Endothelial cell of umbilical vein (primary cell): ENCODE data around the gene MCM5. TPM values are rescaled to one million over a fixed set of nuclear protein-coding genes. Genes with fewer than 3 reads are reported as not detected.

Source experiments
- BruUV-seq: library from RNA; stranded (reverse); fragments of 400-500 nt; replicated peaks from 2 replicates; lab custom pipeline; 2021; lab: Mats Ljungman, UMichigan
- CTCF ChIA-PET: fragments of 300-600, 350-600 bp; sonication (Branson Sonifier 250); formaldehyde crosslinking; loops from one replicate; lab custom pipeline; 2021; ENCODE audit warnings: antibody characterized with exemption, inconsistent platforms; lab: Charles Lee
- POLR2A ChIA-PET: fragments of 300-600, 350-600 bp; sonication (Branson Sonifier 250); formaldehyde crosslinking; loops from one replicate; lab custom pipeline; 2021; ENCODE audit warnings: antibody characterized with exemption, inconsistent platforms; lab: Charles Lee
- DNase-seq: peaks from one replicate; pipeline ENCODE4 v3.0.0-alpha.2; 2011; ENCODE audit warnings: low read depth, low spot score
- FAIRE-seq: peaks from 2 replicates; lab custom pipeline; 2011; peaks lifted over from hg19 to GRCh38; lab: Jason Lieb, UNC
- H2AFZ ChIP-seq: 2 replicates; pipeline ENCODE4 v1.6.0; 2012; ENCODE audit warnings: low read depth, low read length, control low read depth, inconsistent platforms
- H3K27ac ChIP-seq: 2 replicates; pipeline ENCODE4 v1.5.1; 2011; ENCODE audit warnings: low read depth, mild to moderate bottlenecking, control low read depth, low read length, moderate library complexity; ENCODE audit not compliant: insufficient read depth
- H3K27me3 ChIP-seq, 2 experiments: 2 replicates each; pipeline versions ENCODE4 v1.6.0 to v1.6.1; 2011; ENCODE audit warnings: low read length in 2 of 2, mixed read lengths in 1 of 2; ENCODE audit not compliant: control insufficient read depth in 2 of 2, insufficient read depth in 2 of 2
- H3K36me3 ChIP-seq, 2 experiments: 2 replicates in 1 of 2; 3 replicates in 1 of 2; pipeline ENCODE4 v1.5.1; 2011; ENCODE audit warnings: low read length in 2 of 2, mild to moderate bottlenecking in 1 of 2, moderate library complexity in 1 of 2; ENCODE audit not compliant: control insufficient read depth in 2 of 2, insufficient read depth in 2 of 2; ENCODE audit errors: extremely low read depth in 1 of 2
- H3K4me1 ChIP-seq: 3 replicates; pipeline ENCODE4 v1.5.1; 2011; ENCODE audit warnings: mild to moderate bottlenecking, low read length; ENCODE audit not compliant: control insufficient read depth, insufficient read depth; ENCODE audit errors: extremely low read depth
- H3K4me2 ChIP-seq: 2 replicates; pipeline ENCODE4 v1.6.1; 2011; ENCODE audit warnings: low read length, control low read depth, mixed read lengths; ENCODE audit not compliant: insufficient read depth
- H3K4me3 ChIP-seq, 3 experiments: fragments of 200-600 bp in 1 of 3; sonication (generic), shearing (Covaris generic) in 1 of 3; replicated peaks in 1 of 3; 2 replicates each; pipeline ENCODE4 v1.5.1; 2011 to 2016; ENCODE audit warnings: control low read depth in 3 of 3, low read length in 3 of 3, mild to moderate bottlenecking in 2 of 3, inconsistent platforms in 1 of 3, low read depth in 1 of 3, moderate library complexity in 1 of 3; ENCODE audit not compliant: insufficient read depth in 1 of 3
- H3K79me2 ChIP-seq: 2 replicates; pipeline ENCODE4 v1.6.0; 2012; ENCODE audit warnings: low read length, inconsistent platforms; ENCODE audit not compliant: control insufficient read depth, insufficient read depth
- H3K9ac ChIP-seq: replicated peaks from 2 replicates; pipeline ENCODE3; 2011; ENCODE audit warnings: low read length, control low read depth; ENCODE audit not compliant: insufficient read depth; ENCODE audit errors: extremely low read depth
- H3K9me1 ChIP-seq: replicated peaks from 3 replicates; pipeline ENCODE4 v1.6.0; 2011; ENCODE audit warnings: mild to moderate bottlenecking, low read length; ENCODE audit not compliant: control insufficient read depth, insufficient read depth; ENCODE audit errors: extremely low read depth
- H3K9me3 ChIP-seq: replicated peaks from 2 replicates; pipeline ENCODE4 v1.5.1; 2012; ENCODE audit warnings: low read length, inconsistent platforms; ENCODE audit not compliant: control insufficient read depth, insufficient read depth
- H4K20me1 ChIP-seq: replicated peaks from 2 replicates; pipeline ENCODE3; 2011; ENCODE audit warnings: mild to moderate bottlenecking, low read length; ENCODE audit not compliant: control insufficient read depth, insufficient read depth; ENCODE audit errors: extremely low read depth
- CTCF ChIP-seq, 2 donors: IDR thresholded peaks; 1 replicate in 1 of 2; 2 replicates in 1 of 2; pipeline ENCODE4 v1.5.1; 2011; ENCODE audit warnings: low read length in 2 of 2, mild to moderate bottlenecking in 2 of 2, moderate library complexity in 2 of 2, control low read depth in 1 of 2, inconsistent platforms in 1 of 2, low read depth in 1 of 2; ENCODE audit not compliant: insufficient read depth in 1 of 2; ENCODE audit errors: extremely low read depth in 1 of 2
- EZH2 ChIP-seq: IDR thresholded peaks from 2 replicates; pipeline ENCODE4 v1.6.1; 2012; ENCODE audit warnings: borderline replicate concordance, low read depth, mild to moderate bottlenecking, moderate library complexity, low read length, inconsistent platforms; ENCODE audit not compliant: severe bottlenecking
- FOS ChIP-seq: IDR thresholded peaks from 2 replicates; pipeline ENCODE4 v1.6.1; 2011; ENCODE audit warnings: mild to moderate bottlenecking, low read length, moderate library complexity, borderline replicate concordance; ENCODE audit not compliant: insufficient read depth
- GATA2 ChIP-seq: IDR thresholded peaks from 2 replicates; pipeline ENCODE4 v1.7.0; 2011; ENCODE audit warnings: low read depth, mild to moderate bottlenecking, moderate library complexity, mixed read lengths, low read length; ENCODE audit not compliant: insufficient read length, insufficient read depth
- JUN ChIP-seq: IDR thresholded peaks from 2 replicates; pipeline ENCODE4 v1.6.1; 2011; ENCODE audit warnings: borderline replicate concordance, low read depth; ENCODE audit not compliant: insufficient read length, insufficient read depth
- MAX ChIP-seq: IDR thresholded peaks from 2 replicates; pipeline ENCODE4 v1.6.1; 2011; ENCODE audit not compliant: insufficient read depth, insufficient read length
- MYC ChIP-seq: IDR thresholded peaks from one replicate; pipeline ENCODE4 v1.6.1; 2011; ENCODE audit warnings: mild to moderate bottlenecking, low read depth, low read length
- POLR2A ChIP-seq: IDR thresholded peaks from 2 replicates; pipeline ENCODE4 v1.6.1; 2012; ENCODE audit warnings: low read depth, mild to moderate bottlenecking, control low read depth, low read length
- POLR2AphosphoS5 ChIP-seq: IDR thresholded peaks from 2 replicates; pipeline ENCODE4 v1.6.1; 2012; ENCODE audit warnings: low read depth, mild to moderate bottlenecking, control low read depth, low read length, moderate library complexity; ENCODE audit not compliant: insufficient read depth
- dilution Hi-C: fragments of 300-500 bp; cut with MboI; formaldehyde crosslinking; loops from one replicate; pipeline ENCODE4 v1.15.0; 2019; ENCODE audit warnings: low sequenced_read_pairs; ENCODE audit not compliant: extremely low pct_ligation_motif_present
- intact Hi-C: fragments of 100-400 bp; cut with micrococcal nuclease; formaldehyde crosslinking; loops from one replicate; pipeline ENCODE4 v1.10.0; 2022
- polyA plus RNA-seq, 4 experiments: library from polyadenylated mRNA; depleted of rRNA in 3 of 4; stranded (reverse) in 3 of 4; unstranded in 1 of 4; fragments of >200 nt; gene quantifications; 2 replicates each; pipeline versions ENCODE4 v1.2.1 to v1.2.3, GENCODE V29; 2011 to 2012; ENCODE audit warnings: missing spikeins in 1 of 4
- total RNA-seq: library from RNA; stranded (reverse); gene quantifications from 2 replicates; pipeline ENCODE4 v1.2.3, GENCODE V29; 2021

The MCM5 gene
- total and polyA plus RNA-seq, 2 donors (not counting 3 experiments of a cell fraction or from before 2014, with no cell fraction given) = 67.8 to 111 TPM

GRCh38 chr22:35403356-35403755 is 3.4 kb downstream of the MCM5 start:
- no peaks in the 10 kb centered on the region for H3K27me3 ChIP-seq
- H3K9ac ChIP-seq = no peak overlapping the region
- TF ChIP-seq MYC (no peak), JUN (no peak), FOS (no peak)
- peaks cover 19% of the 10 kb centered on the region for H3K79me2 ChIP-seq
- no TSS peak for BruUV-seq
- ChIA-PET CTCF (interaction anchor here (0.9 to 1.1 kb wide), 4 partner anchors 8 to 791 kb away, joined by 3 to 4 read pairs (median 3); no protein-coding TSS in a partner anchor), POLR2A (no interaction called here)
- dilution Hi-C loops = no loop called here
- H2AFZ ChIP-seq = no peak overlapping the region
- H3K9me3 ChIP-seq = no peaks in the 10 kb centered on the region
- H3K4me1 ChIP-seq = peaks cover 13% of the 10 kb centered on the region
- no peaks in the 10 kb centered on the region for H4K20me1 ChIP-seq
- H3K4me2 ChIP-seq = no peak overlapping the region
- H3K4me3 ChIP-seq = no peak overlapping the region
- intact Hi-C loops = no loop called here
- peaks cover 3 to 4% of the 10 kb centered on the region in 2 experiments for H3K36me3 ChIP-seq
- no peak overlapping the region for H3K27ac ChIP-seq
- no peak for DNase-seq
- no peak for FAIRE-seq
- no peaks in the 10 kb centered on the region for H3K9me1 ChIP-seq

- H3K36me3 ChIP-seq = peaks cover 3 to 4% of the 10 kb centered on the region in 2 experiments
- no peak overlapping the region for H3K4me3 ChIP-seq
- no peak overlapping the region for H3K9ac ChIP-seq
- no peaks in the 10 kb centered on the region for H3K9me3 ChIP-seq
- dilution Hi-C loops (no loop called here), intact Hi-C loops (no loop called here)
- DNase-seq = no peak
- ChIA-PET CTCF (interaction anchor here (1.0 kb wide), 1 partner anchor 23 kb away, joined by 3 read pairs; no protein-coding TSS in a partner anchor), POLR2A (no interaction called here)
- no peak for FAIRE-seq
- H3K27ac ChIP-seq = no peak overlapping the region
- TF ChIP-seq GATA2 (no peak), FOS (no peak), MAX (no peak), POLR2AphosphoS5 (no peak), MYC (no peak), JUN (no peak), CTCF (IDR thresholded peaks at IDR 0.05; ENCODE audit: extremely low read depth in 1 of 2, insufficient read depth in 1 of 2, low read depth in 1 of 2, low read length in 2 of 2) (no peak), POLR2A (no peak), EZH2 (no peak)
- H3K4me1 ChIP-seq = peaks cover 12% of the 10 kb centered on the region
- BruUV-seq = no TSS peak
- H3K4me2 ChIP-seq = no peak overlapping the region
- no peaks in the 10 kb centered on the region for H3K27me3 ChIP-seq
- no peaks in the 10 kb centered on the region for H3K9me1 ChIP-seq
- H3K79me2 ChIP-seq = peaks cover 19% of the 10 kb centered on the region
- no peaks in the 10 kb centered on the region for H4K20me1 ChIP-seq
- H2AFZ ChIP-seq = no peak overlapping the region
Measured at GRCh38 chr22:35404176-35404575, 4.2 kb downstream of the MCM5 start.
